ENCODE measurements around the gene LUC7L.

- no peak for TF ChIP-seq POLR2AphosphoS5 (IDR thresholded peaks at IDR 0.05; ENCODE audit: insufficient read depth in 1 of 2, low read depth in 1 of 2)
- TF ChIP-seq CTCF (IDR thresholded peaks at IDR 0.05) = no peak
- TF ChIP-seq POLR2A (IDR thresholded peaks at IDR 0.05) = no peak
Measured at GRCh38 chr16:275786-276232, 46.6 kb upstream of the LUC7L start, which contains the start of gene RGS11.
